Tibial nerve (tissue), 4 donors: ENCODE results near the gene CCDC110. TPM values are rescaled to one million over a fixed set of nuclear protein-coding genes. Genes with fewer than 3 reads are reported as not detected.

Experiments used
- DNase-seq, 2 donors: peaks; one replicate each; pipeline ENCODE4 v3.0.0-alpha.2; 2019; ENCODE audit warnings: low spot score in 2 of 2
- H3K27ac ChIP-seq, 4 donors: fragments of 200-600 bp; sonication (generic) in 3 of 4; one replicate each; pipeline ENCODE4 v1.5.1; 2017 to 2019; ENCODE audit warnings: mild to moderate bottlenecking in 1 of 4
- H3K27me3 ChIP-seq, 2 donors: fragments of 200-600 bp; sonication (generic) in 1 of 2; one replicate each; pipeline versions ENCODE4 v1.5.1 to v1.6.0; 2017 to 2019
- H3K36me3 ChIP-seq, 3 donors: fragments of 200-600 bp; sonication (generic); one replicate each; pipeline ENCODE4 v1.5.1; 2018 to 2019
- H3K4me1 ChIP-seq, 4 donors: fragments of 200-600 bp; sonication (generic) in 3 of 4; one replicate each; pipeline ENCODE4 v1.5.1; 2017 to 2019
- H3K4me3 ChIP-seq, 4 donors: fragments of 200-600 bp; sonication (generic) in 3 of 4; one replicate each; pipeline ENCODE4 v1.5.1; 2017 to 2019; ENCODE audit warnings: mild to moderate bottlenecking in 1 of 4, moderate library complexity in 1 of 4
- H3K9me3 ChIP-seq, 4 donors: fragments of 200-600 bp; sonication (generic) in 3 of 4; one replicate each; pipeline ENCODE4 v1.5.1; 2017 to 2019
- EP300 ChIP-seq, 2 donors: sonication (generic); formaldehyde crosslinking; IDR thresholded peaks; one replicate each; pipeline ENCODE4 v1.6.1; 2017; ENCODE audit warnings: antibody characterized with exemption in 2 of 2, mild to moderate bottlenecking in 1 of 2
- POLR2A ChIP-seq, 2 donors: fragments of 450-650 bp; IDR thresholded peaks; one replicate each; pipeline ENCODE4 v1.6.1; 2017; ENCODE audit warnings: antibody characterized with exemption in 2 of 2, mild to moderate bottlenecking in 2 of 2, moderate library complexity in 2 of 2
- WGBS, 2 donors: methylation state at CpG; one replicate each; pipeline ENCODE4 v1.1.5; 2018; 5-methylcytosine and 5-hydroxymethylcytosine counted together
- total RNA-seq, 4 donors: library from RNA; depleted of rRNA; stranded (reverse); fragments of >200 nt; gene quantifications; one replicate each; pipeline ENCODE4 v1.1.0, GENCODE V29; 2016
- TF ChIP-seq, protein P1 (sequence below), 5 experiments: fragments of 200-600 bp in 3 of 5; fragments of 450-650 bp in 2 of 5; sonication (generic) in 3 of 5; IDR thresholded peaks; one replicate each; pipeline ENCODE4 v1.5.1; 2016 to 2019; ENCODE audit warnings: antibody characterized with exemption in 5 of 5, mild to moderate bottlenecking in 3 of 5, moderate library complexity in 2 of 5

CCDC110 gene
- total RNA-seq, 4 donors from 2014 or later = 0.20 to 0.90 TPM; not detected in 2

DNA sequence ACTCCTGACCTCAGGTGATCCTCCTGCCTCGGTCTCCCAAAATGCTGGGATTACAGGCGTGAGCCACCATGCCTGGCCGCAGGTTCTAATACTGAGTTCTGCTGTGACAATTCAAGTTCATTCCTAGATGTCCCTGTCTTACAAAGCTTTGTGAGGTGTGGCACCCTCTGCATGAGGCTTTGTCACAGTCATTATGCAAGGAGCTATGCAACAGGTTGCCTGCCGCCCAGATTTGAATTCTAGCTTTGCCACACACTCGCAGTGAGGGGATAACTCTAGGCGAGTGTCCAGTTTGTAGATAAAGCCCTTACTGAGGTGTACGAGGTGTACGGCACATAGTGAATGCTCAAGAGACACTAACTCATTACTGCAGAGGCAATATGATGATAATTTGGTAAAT lies 3.5 kb downstream of the CCDC110 start:
- H3K36me3 ChIP-seq = no peaks in the 10 kb centered on the region
- H3K27me3 ChIP-seq = no peaks in the 10 kb centered on the region
- no peak overlapping the region for H3K27ac ChIP-seq
- TF ChIP-seq POLR2A (IDR thresholded peaks at IDR 0.05) (no peak), EP300 (IDR thresholded peaks at IDR 0.05) (no peak)
- TF ChIP-seq, protein P1, sequence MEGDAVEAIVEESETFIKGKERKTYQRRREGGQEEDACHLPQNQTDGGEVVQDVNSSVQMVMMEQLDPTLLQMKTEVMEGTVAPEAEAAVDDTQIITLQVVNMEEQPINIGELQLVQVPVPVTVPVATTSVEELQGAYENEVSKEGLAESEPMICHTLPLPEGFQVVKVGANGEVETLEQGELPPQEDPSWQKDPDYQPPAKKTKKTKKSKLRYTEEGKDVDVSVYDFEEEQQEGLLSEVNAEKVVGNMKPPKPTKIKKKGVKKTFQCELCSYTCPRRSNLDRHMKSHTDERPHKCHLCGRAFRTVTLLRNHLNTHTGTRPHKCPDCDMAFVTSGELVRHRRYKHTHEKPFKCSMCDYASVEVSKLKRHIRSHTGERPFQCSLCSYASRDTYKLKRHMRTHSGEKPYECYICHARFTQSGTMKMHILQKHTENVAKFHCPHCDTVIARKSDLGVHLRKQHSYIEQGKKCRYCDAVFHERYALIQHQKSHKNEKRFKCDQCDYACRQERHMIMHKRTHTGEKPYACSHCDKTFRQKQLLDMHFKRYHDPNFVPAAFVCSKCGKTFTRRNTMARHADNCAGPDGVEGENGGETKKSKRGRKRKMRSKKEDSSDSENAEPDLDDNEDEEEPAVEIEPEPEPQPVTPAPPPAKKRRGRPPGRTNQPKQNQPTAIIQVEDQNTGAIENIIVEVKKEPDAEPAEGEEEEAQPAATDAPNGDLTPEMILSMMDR (IDR thresholded peaks at IDR 0.05) = no peak
- WGBS, 2 donors = 90 to 96% methylated on average over 8 of the region's 8 CpGs
- no peak overlapping the region for H3K4me3 ChIP-seq
- peaks cover 0 to 14% (median 0%) of the 10 kb centered on the region in 4 donors for H3K4me1 ChIP-seq
- no peaks in the 10 kb centered on the region for H3K9me3 ChIP-seq
- DNase-seq = no peak

DNA sequence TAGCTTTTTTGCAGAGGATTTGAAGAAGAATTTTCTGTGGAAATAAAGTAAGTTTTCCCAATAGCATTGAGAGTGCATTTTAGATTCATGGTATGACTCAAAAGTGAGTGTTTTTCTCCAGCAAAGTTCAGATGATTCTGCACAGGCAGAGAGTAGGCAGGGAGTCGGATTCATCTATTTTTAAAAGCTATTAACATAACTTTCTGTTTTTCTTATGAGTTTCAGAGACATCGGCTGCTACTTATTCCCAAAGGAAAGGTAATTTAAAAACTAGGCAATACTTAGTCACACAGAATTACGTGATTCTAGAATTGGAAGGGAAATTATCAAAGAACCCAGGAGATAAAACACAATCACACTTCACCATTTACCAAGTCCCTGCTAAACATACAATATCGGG lies 4.4 kb downstream of the CCDC110 start:
- Histone ChIP-seq H3K27ac (no peak overlapping the region), H3K4me3 (no peak overlapping the region), H3K36me3 (no peaks in the 10 kb centered on the region), H3K4me1 (peaks cover 0 to 10% (median 0%) of the 10 kb centered on the region in 4 donors), H3K27me3 (no peaks in the 10 kb centered on the region), H3K9me3 (no peaks in the 10 kb centered on the region)
- TF ChIP-seq EP300 (IDR thresholded peaks at IDR 0.05) (no peak), POLR2A (IDR thresholded peaks at IDR 0.05) (no peak)
- TF ChIP-seq, protein P1 (IDR thresholded peaks at IDR 0.05) = no peak
- DNase-seq = no peak
- 42 to 48% methylated on average over 4 of the region's 4 CpGs for WGBS, 2 donors

DNA sequence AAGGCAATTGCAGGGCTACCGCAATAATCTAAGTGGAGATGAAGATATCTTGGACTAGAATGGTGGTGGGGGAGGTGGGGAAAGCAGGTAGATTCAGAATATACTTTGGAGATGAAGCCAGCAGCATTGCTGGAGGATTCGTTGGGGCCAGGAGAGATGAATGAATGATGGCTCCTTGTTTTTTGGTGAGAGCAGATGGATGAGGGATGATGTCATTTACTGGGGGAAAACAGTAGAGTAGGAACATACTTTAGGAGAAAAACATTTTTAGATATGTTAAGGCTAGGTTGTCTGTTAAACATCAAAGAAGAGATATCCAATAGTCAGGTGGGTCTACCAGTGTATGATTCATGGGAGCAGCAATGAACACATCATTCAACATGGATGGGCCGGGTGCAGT lies 5.8 kb downstream of the CCDC110 start:
- H3K27ac ChIP-seq = no peak overlapping the region
- H3K4me3 ChIP-seq = no peak overlapping the region
- no peaks in the 10 kb centered on the region for H3K36me3 ChIP-seq
- no peak for DNase-seq
- no peak for TF ChIP-seq EP300 (IDR thresholded peaks at IDR 0.05)
- TF ChIP-seq, protein P1 (IDR thresholded peaks at IDR 0.05) = no peak
- no peak for TF ChIP-seq POLR2A (IDR thresholded peaks at IDR 0.05)
- H3K4me1 ChIP-seq = peaks cover 0 to 4% (median 0%) of the 10 kb centered on the region in 4 donors
- WGBS, 2 donors = 94 to 98% methylated on average over 3 of the region's 3 CpGs
- H3K27me3 ChIP-seq = no peaks in the 10 kb centered on the region
- H3K9me3 ChIP-seq = no peaks in the 10 kb centered on the region

DNA sequence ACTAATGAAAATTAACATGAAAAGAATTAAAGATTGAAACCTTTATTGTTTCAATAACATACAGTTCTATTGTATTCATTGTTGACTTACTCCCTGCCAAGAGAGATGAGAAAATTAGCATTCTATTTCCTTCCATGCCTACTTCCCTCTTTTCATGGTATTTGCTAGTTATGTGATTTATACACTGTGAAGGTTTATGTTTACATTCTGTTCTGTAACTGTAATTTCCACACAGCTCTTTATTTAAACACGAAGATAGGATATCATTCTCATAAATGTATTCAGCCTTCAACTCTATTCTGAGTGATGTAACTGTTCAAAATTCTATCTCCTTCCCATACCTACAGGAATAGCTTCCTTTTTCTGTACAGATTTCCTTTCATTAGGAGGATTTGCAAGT lies 6.6 kb downstream of the CCDC110 start:
- H3K4me3 ChIP-seq = no peak overlapping the region
- H3K9me3 ChIP-seq = no peaks in the 10 kb centered on the region
- no peak overlapping the region for H3K27ac ChIP-seq
- DNase-seq = no peak
- TF ChIP-seq, protein P1 (IDR thresholded peaks at IDR 0.05) = no peak
- TF ChIP-seq POLR2A (IDR thresholded peaks at IDR 0.05) = no peak
- no peaks in the 10 kb centered on the region for H3K4me1 ChIP-seq
- no peaks in the 10 kb centered on the region for H3K36me3 ChIP-seq
- WGBS, 2 donors = 27 to 30% methylated on average over 1 of the region's 1 CpG
- H3K27me3 ChIP-seq = no peaks in the 10 kb centered on the region

DNA sequence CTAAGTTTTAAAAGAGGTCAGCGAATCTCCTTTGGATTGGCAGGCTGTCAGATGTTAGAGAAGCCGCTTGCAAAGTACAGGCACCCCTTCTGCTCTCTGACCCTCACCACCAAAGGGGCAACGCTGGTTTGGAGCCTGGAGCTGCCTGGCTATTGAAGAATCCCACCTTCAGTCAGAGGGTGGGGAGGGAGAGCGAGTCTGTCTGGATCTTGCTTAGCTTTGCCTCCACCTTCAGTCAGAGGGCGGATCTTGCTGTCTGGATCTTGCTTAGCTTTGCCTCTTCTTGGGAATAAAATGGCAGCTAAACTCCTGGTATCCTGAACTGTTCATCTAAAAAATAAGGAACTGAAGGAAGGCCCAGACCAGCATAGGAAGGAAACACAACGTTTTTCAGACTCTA lies 7.3 kb downstream of the CCDC110 start:
- Histone ChIP-seq H3K27ac (no peak overlapping the region), H3K27me3 (no peaks in the 10 kb centered on the region), H3K9me3 (no peaks in the 10 kb centered on the region), H3K36me3 (no peaks in the 10 kb centered on the region), H3K4me3 (no peak overlapping the region), H3K4me1 (no peaks in the 10 kb centered on the region)
- no peak for DNase-seq
- 47 to 54% methylated on average over 6 of the region's 6 CpGs for WGBS, 2 donors
- TF ChIP-seq POLR2A (IDR thresholded peaks at IDR 0.05) (no peak), EP300 (IDR thresholded peaks at IDR 0.05) (no peak)
- TF ChIP-seq, protein P1 (IDR thresholded peaks at IDR 0.05) = no peak
